Sigmoid colon (tissue), 7 donors: ENCODE measurements around the gene RTN4IP1. TPM values are rescaled to one million over a fixed set of nuclear protein-coding genes. Genes with fewer than 3 reads are reported as not detected.

Experiments used
- DNase-seq: peaks from one replicate; pipeline ENCODE4 v3.0.0-alpha.2; 2019
- H3K27ac ChIP-seq, 4 donors: fragments of 200-600 bp; sonication (generic); one replicate each; pipeline ENCODE4 v1.5.1; 2016 to 2019; ENCODE audit warnings: mild to moderate bottlenecking in 1 of 4
- H3K27me3 ChIP-seq, 3 donors: fragments of 200-600 bp; sonication (generic); one replicate each; pipeline ENCODE4 v1.5.1; 2019; ENCODE audit warnings: mild to moderate bottlenecking in 1 of 3
- H3K36me3 ChIP-seq, 4 donors: fragments of 200-600 bp; sonication (generic); one replicate each; pipeline ENCODE4 v1.5.1; 2016 to 2019
- H3K4me1 ChIP-seq, 4 donors: fragments of 200-600 bp; sonication (generic); one replicate each; pipeline ENCODE4 v1.5.1; 2017 to 2019
- H3K4me3 ChIP-seq, 4 donors: fragments of 200-600 bp; sonication (generic); one replicate each; pipeline ENCODE4 v1.5.1; 2017 to 2019; ENCODE audit warnings: mild to moderate bottlenecking in 2 of 4, moderate library complexity in 1 of 4
- H3K9me3 ChIP-seq, 4 donors: fragments of 200-600 bp in 3 of 4; sonication (generic) in 3 of 4; one replicate each; pipeline versions ENCODE4 v1.5.1 to v1.6.1; 2013 to 2019
- EP300 ChIP-seq, 4 donors: sonication (generic); formaldehyde crosslinking; IDR thresholded peaks; one replicate each; pipeline ENCODE4 v1.6.1; 2017; ENCODE audit warnings: antibody characterized with exemption in 4 of 4
- POLR2A ChIP-seq, 2 donors: fragments of 450-650 bp; IDR thresholded peaks; one replicate each; pipeline ENCODE4 v1.6.1; 2016; ENCODE audit warnings: antibody characterized with exemption in 2 of 2, mild to moderate bottlenecking in 2 of 2, moderate library complexity in 2 of 2
- POLR2AphosphoS5 ChIP-seq, 4 donors: sonication (generic); formaldehyde crosslinking; IDR thresholded peaks; one replicate each; pipeline ENCODE4 v1.6.1; 2017; ENCODE audit warnings: antibody characterized with exemption in 4 of 4
- WGBS, 2 donors: extraction: QIAGEN DNeasy Blood & Tissue Kit; methylation state at CpG; one replicate each; pipeline ENCODE4 v1.1.7; 2013; 5-methylcytosine and 5-hydroxymethylcytosine counted together
- intact Hi-C: fragments of 100-400 bp; cut with DNase I; formaldehyde crosslinking; loops from one replicate; pipeline ENCODE4 v1.15.1; 2023
- polyA plus RNA-seq, 3 donors: library from polyadenylated mRNA; stranded (reverse); fragments of 200-250 nt; gene quantifications; one replicate each; pipeline ENCODE4 v1.2.3, GENCODE V29; 2013
- total RNA-seq, 4 donors: library from RNA; depleted of rRNA; stranded (reverse); fragments of >200 nt; gene quantifications; one replicate each; pipeline ENCODE4 v1.1.0, GENCODE V29; 2016
- TF ChIP-seq, protein P1 (sequence below), 4 experiments: fragments of 450-650 bp in 3 of 4; fragments of 200-600 bp in 1 of 4; IDR thresholded peaks; one replicate each; pipeline ENCODE4 v1.5.1; 2016 to 2019; ENCODE audit warnings: antibody characterized with exemption in 4 of 4, mild to moderate bottlenecking in 3 of 4, moderate library complexity in 2 of 4
- donor health status: healthy with polysubstance abuse.
- donor health status: Bipolar disorder and iron deficiency.
- donor health status: healthy.

RTN4IP1 gene
- total and polyA plus RNA-seq, 7 donors = 2.2 to 15.3 (median 7.1) TPM

GRCh38 chr6:106534004-106534403, 95.3 kb downstream of the RTN4IP1 start:
- TF ChIP-seq POLR2AphosphoS5 (IDR thresholded peaks at IDR 0.05) (no peak), EP300 (IDR thresholded peaks at IDR 0.05) (no peak), POLR2A (IDR thresholded peaks at IDR 0.05) (no peak)
- TF ChIP-seq, protein P1, sequence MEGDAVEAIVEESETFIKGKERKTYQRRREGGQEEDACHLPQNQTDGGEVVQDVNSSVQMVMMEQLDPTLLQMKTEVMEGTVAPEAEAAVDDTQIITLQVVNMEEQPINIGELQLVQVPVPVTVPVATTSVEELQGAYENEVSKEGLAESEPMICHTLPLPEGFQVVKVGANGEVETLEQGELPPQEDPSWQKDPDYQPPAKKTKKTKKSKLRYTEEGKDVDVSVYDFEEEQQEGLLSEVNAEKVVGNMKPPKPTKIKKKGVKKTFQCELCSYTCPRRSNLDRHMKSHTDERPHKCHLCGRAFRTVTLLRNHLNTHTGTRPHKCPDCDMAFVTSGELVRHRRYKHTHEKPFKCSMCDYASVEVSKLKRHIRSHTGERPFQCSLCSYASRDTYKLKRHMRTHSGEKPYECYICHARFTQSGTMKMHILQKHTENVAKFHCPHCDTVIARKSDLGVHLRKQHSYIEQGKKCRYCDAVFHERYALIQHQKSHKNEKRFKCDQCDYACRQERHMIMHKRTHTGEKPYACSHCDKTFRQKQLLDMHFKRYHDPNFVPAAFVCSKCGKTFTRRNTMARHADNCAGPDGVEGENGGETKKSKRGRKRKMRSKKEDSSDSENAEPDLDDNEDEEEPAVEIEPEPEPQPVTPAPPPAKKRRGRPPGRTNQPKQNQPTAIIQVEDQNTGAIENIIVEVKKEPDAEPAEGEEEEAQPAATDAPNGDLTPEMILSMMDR (IDR thresholded peaks at IDR 0.05) = no peak
- no peaks in the 10 kb centered on the region for H3K4me1 ChIP-seq
- no peak for DNase-seq
- no peak overlapping the region for H3K27ac ChIP-seq
- intact Hi-C loops = no loop called here
- WGBS, 2 donors = 86 to 88% methylated on average over 1 of the region's 1 CpG
- no peaks in the 10 kb centered on the region for H3K36me3 ChIP-seq
- no peaks in the 10 kb centered on the region for H3K9me3 ChIP-seq
- H3K27me3 ChIP-seq = no peaks in the 10 kb centered on the region
- no peak overlapping the region for H3K4me3 ChIP-seq

DNA sequence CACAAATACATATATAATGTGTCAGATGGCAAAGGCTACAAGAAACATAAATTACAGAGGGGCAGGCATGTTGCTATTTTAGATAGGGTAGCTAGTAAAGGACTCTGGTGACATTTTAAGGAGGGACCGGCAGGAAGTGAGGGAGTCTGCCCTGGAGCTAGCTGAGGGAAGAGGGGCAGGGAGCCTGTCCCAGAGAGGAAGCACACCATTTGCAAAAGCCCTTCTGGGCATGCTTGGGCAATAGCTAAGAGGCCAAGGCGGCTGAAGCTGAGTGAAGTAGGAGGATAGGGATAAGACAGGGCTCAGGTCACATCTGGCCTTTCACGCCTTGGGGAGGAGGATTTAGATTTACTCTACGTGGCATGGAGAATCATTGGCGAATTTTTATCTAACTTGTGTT, 96.2 kb downstream of the RTN4IP1 start:
- Histone ChIP-seq H3K27ac (no peak overlapping the region), H3K4me3 (no peak overlapping the region), H3K27me3 (no peaks in the 10 kb centered on the region), H3K9me3 (no peaks in the 10 kb centered on the region), H3K4me1 (no peaks in the 10 kb centered on the region), H3K36me3 (no peaks in the 10 kb centered on the region)
- WGBS, 2 donors = 94 to 96% methylated on average over 5 of the region's 5 CpGs
- DNase-seq = no peak
- intact Hi-C loops = no loop called here
- TF ChIP-seq, protein P1 (IDR thresholded peaks at IDR 0.05) = no peak
- TF ChIP-seq EP300 (IDR thresholded peaks at IDR 0.05) = no peak
- TF ChIP-seq POLR2A (IDR thresholded peaks at IDR 0.05) = no peak
- TF ChIP-seq POLR2AphosphoS5 (IDR thresholded peaks at IDR 0.05) = no peak

- no peak for DNase-seq
- WGBS, 2 donors = 93 to 95% methylated on average over 1 of the region's 1 CpG
- TF ChIP-seq POLR2AphosphoS5 (IDR thresholded peaks at IDR 0.05) (no peak), EP300 (IDR thresholded peaks at IDR 0.05) (no peak), POLR2A (IDR thresholded peaks at IDR 0.05) (no peak)
- TF ChIP-seq, protein P1 (IDR thresholded peaks at IDR 0.05) = no peak
- Histone ChIP-seq H3K36me3 (no peaks in the 10 kb centered on the region), H3K4me3 (no peak overlapping the region), H3K4me1 (peaks cover 0 to under 1% (median 0%) of the 10 kb centered on the region in 4 donors), H3K27me3 (no peaks in the 10 kb centered on the region), H3K27ac (no peak overlapping the region), H3K9me3 (no peaks in the 10 kb centered on the region)
- intact Hi-C loops = no loop called here
These were observed 98.8 kb downstream of the RTN4IP1 start for GRCh38 chr6:106530502-106530901.

- WGBS, 2 donors = 94 to 98% methylated on average over 1 of the region's 1 CpG
- H3K27ac ChIP-seq = no peak overlapping the region
These were observed 99.3 kb downstream of the RTN4IP1 start for GRCh38 chr6:106530026-106530425.

More at GRCh38 chr6:106530026-106530425, 99.3 kb downstream of the RTN4IP1 start:
- DNase-seq = no peak
- intact Hi-C loops = no loop called here
- Histone ChIP-seq H3K4me3 (no peak overlapping the region), H3K36me3 (no peaks in the 10 kb centered on the region), H3K27me3 (no peaks in the 10 kb centered on the region), H3K4me1 (peaks cover 0 to 5% (median 0%) of the 10 kb centered on the region in 4 donors), H3K9me3 (no peaks in the 10 kb centered on the region)
- TF ChIP-seq POLR2A (IDR thresholded peaks at IDR 0.05) (no peak), POLR2AphosphoS5 (IDR thresholded peaks at IDR 0.05) (no peak), EP300 (IDR thresholded peaks at IDR 0.05) (no peak)
- TF ChIP-seq, protein P1 (IDR thresholded peaks at IDR 0.05) = no peak
